Activated T-cell treated with anti-CD3 and anti-CD28 coated beads, Interleukin-2, amount 50 U/mL, for 72 hours (primary cell): ENCODE measurements around the gene KTI12. TPM values are rescaled to one million over a fixed set of nuclear protein-coding genes. Genes with fewer than 3 reads are reported as not detected.
"Not testable (repeated sequence)": the region's sequence is repeated elsewhere in the genome, so short reads cannot be mapped to it uniquely, and the experiment has no call there.

Experiments
- ATAC-seq, 2 donors: fragments of 150-1000 bp; cut with Tn5 transposase; replicated peaks in 1 of 2; 2 replicates each; pipeline ENCODE4 v1.10.0; 2021; ENCODE audit warnings: moderate library complexity in 2 of 2, mild to moderate bottlenecking in 1 of 2
- DNase-seq, 2 donors: peaks; one replicate each; pipeline ENCODE4 v3.0.0; 2021 to 2022; ENCODE audit warnings: mixed read lengths in 1 of 2
- H3K27ac Mint-ChIP-seq: one replicate; pipeline ENCODE4 v1.8.0; 2022; ENCODE audit warnings: mild to moderate bottlenecking, moderate library complexity, mixed read lengths
- H3K27me3 Mint-ChIP-seq: one replicate; pipeline ENCODE4 v1.8.0; 2022; ENCODE audit warnings: low read depth, mixed read lengths
- H3K36me3 Mint-ChIP-seq, 2 donors: one replicate each; pipeline ENCODE4 v1.8.0; 2022; ENCODE audit warnings: mixed read lengths in 2 of 2, mild to moderate bottlenecking in 1 of 2; ENCODE audit not compliant: insufficient read depth in 2 of 2
- H3K4me1 Mint-ChIP-seq: one replicate; pipeline ENCODE4 v1.8.0; 2022; ENCODE audit warnings: low read depth, mixed read lengths
- H3K4me3 Mint-ChIP-seq, 2 donors: one replicate each; pipeline ENCODE4 v1.8.0; 2022; ENCODE audit warnings: mild to moderate bottlenecking in 2 of 2, mixed read lengths in 2 of 2, moderate library complexity in 2 of 2
- H3K9me3 Mint-ChIP-seq, 2 donors: one replicate each; pipeline ENCODE4 v1.8.0; 2022; ENCODE audit warnings: mixed read lengths in 2 of 2
- total RNA-seq, 2 donors: library from RNA; stranded (reverse); gene quantifications; one replicate each; pipeline ENCODE4 v1.2.3, GENCODE V29; 2022

KTI12 gene
- total RNA-seq, 2 donors from 2014 or later: 10.7 to 12.9 TPM

DNA sequence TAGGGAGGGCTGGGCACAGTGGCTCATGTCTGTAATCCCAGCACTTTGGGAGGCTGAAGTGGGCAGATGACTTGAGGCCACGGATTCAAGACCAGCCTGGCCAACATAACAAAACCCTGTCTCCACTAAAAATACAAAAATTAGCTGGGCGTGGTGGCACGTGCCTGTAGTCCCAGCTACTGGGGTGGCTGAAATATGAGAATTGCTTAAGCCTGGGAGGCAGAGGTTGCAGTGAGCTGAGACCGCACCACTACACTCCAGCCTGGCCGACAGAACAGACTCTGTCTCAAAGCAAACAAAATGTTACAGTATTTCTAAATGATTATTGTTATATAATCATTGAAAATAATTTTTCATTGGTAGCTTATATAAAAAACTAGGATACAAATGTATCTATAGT is 4.8 kb downstream of the KTI12 start:
- H3K4me3 Mint-ChIP-seq, H3K27me3 Mint-ChIP-seq, H3K27ac Mint-ChIP-seq, ATAC-seq, H3K9me3 Mint-ChIP-seq, DNase-seq: not testable (repeated sequence)
- H3K4me1 Mint-ChIP-seq: peaks cover 35% of the 10 kb centered on the region
- H3K36me3 Mint-ChIP-seq: peaks cover 4 to 12% of the 10 kb centered on the region in 2 donors

DNA sequence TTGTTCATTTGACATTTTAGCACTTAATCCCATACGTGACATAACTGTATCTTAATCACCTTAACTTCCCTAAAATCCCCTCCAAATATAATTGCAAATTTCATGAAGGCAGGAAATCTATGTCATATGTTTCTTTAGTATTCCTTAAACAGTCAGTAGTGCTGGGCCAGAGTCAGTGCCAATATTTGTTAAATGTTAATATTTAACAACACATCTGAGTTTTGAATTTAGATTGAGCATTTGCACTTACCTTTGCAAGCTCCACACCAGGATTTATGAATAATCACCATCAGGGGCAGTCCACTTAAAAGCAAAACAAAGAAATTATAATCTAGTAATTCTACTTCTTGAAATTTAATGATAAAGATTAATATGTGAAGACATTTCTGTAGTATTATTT is 5.3 kb downstream of the KTI12 start:
- Mint-ChIP-seq H3K27ac (no peak overlapping the region), H3K4me1 (peaks cover 33% of the 10 kb centered on the region), H3K27me3 (no peaks in the 10 kb centered on the region), H3K9me3 (no peaks in the 10 kb centered on the region), H3K36me3 (peaks cover 4 to 17% of the 10 kb centered on the region in 2 donors), H3K4me3 (no peak overlapping the region)
- ATAC-seq (no peak), DNase-seq (no peak)

DNA sequence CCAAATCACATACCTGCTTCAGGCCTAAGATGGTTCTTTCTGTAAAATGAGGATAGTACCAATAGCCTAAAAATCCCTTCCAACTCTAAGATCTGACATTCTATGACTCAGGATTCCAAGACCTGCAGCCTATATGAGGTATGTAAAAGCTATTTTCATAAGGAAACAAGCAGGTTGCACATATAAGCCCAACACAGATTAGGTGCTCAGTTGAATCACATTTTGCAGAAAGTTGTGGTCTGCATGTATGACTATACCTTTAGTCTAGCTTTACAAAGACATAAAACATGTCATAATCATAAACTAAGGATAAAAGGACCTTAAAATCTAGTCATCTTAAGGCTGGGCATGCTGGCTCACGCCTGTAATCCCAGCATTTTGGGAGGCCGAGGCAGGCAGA is 7.3 kb downstream of the KTI12 start:
- no peaks in the 10 kb centered on the region for H3K27me3 Mint-ChIP-seq
- ATAC-seq (peak; percentile 60 to 82), DNase-seq (no peak)
- no peak overlapping the region for H3K27ac Mint-ChIP-seq
- no peak overlapping the region for H3K4me3 Mint-ChIP-seq
- H3K9me3 Mint-ChIP-seq: no peaks in the 10 kb centered on the region
- H3K36me3 Mint-ChIP-seq: peaks cover 0 to 16% of the 10 kb centered on the region in 2 donors
- peaks cover 16% of the 10 kb centered on the region for H3K4me1 Mint-ChIP-seq

DNA sequence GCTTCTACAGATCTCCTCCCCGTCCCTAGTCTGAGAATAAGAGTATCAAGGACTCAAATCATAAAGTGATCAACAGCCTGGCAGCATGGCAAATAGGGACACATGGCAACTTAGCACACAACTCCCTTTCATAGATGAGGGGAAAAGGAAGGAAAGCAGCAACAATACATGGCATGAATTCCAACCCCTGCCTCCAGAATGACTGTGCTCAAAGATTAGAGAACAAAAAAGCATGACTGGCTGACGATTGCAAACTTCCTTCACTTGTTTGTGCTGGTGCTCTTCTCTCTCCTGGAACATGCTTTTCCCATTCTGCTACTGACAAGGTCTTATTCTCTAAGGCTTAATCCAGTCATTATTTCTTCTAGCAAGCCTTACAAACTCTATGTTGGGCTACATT is 11.5 kb downstream of the KTI12 start:
- peaks cover 0 to 24% of the 10 kb centered on the region in 2 donors for H3K36me3 Mint-ChIP-seq
- no peaks in the 10 kb centered on the region for H3K27me3 Mint-ChIP-seq
- no peak overlapping the region for H3K4me3 Mint-ChIP-seq
- no peak for DNase-seq
- no peaks in the 10 kb centered on the region for H3K4me1 Mint-ChIP-seq
- no peak overlapping the region for H3K27ac Mint-ChIP-seq
- ATAC-seq: no peak
- no peaks in the 10 kb centered on the region for H3K9me3 Mint-ChIP-seq

DNA sequence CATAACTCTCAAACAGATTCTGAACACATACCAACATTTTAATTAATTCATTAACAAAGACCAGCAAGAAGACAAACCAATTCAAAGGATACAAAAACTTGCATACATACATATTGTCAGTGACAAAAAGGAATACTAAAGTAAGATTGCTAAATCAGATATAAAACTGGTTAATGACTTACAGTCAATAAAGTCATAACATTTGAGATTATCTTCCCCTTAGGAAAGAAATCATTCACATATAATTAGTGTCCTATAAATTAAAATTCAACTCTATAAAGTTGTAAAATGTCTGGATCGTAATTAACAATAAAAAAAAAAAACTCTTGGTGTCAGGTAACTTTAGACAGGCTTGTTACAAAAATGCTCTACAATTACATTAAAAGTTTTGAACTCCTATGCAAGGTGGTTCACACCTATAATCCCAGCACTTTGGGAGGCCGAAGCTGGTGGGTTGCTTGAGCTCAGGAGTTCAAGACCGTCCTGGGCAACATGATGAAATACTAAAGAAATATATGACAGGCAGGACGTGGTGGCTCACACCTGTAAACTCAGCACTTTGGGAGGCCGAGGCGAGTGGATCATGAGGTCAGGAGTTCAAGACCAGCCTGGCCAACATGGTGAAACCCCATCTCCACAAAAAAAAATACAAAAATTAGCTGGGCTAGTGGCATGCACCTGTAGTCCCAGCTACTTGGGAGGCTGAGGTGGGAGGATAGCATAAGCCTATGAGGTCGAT is 25.4 kb downstream of the KTI12 start:
- peaks cover 24% of the 10 kb centered on the region for H3K27me3 Mint-ChIP-seq
- no peaks in the 10 kb centered on the region for H3K36me3 Mint-ChIP-seq
- no peak overlapping the region for H3K4me3 Mint-ChIP-seq
- H3K4me1 Mint-ChIP-seq: no peaks in the 10 kb centered on the region
- no peaks in the 10 kb centered on the region for H3K9me3 Mint-ChIP-seq
- ATAC-seq (no peak), DNase-seq (no peak)
- no peak overlapping the region for H3K27ac Mint-ChIP-seq

DNA sequence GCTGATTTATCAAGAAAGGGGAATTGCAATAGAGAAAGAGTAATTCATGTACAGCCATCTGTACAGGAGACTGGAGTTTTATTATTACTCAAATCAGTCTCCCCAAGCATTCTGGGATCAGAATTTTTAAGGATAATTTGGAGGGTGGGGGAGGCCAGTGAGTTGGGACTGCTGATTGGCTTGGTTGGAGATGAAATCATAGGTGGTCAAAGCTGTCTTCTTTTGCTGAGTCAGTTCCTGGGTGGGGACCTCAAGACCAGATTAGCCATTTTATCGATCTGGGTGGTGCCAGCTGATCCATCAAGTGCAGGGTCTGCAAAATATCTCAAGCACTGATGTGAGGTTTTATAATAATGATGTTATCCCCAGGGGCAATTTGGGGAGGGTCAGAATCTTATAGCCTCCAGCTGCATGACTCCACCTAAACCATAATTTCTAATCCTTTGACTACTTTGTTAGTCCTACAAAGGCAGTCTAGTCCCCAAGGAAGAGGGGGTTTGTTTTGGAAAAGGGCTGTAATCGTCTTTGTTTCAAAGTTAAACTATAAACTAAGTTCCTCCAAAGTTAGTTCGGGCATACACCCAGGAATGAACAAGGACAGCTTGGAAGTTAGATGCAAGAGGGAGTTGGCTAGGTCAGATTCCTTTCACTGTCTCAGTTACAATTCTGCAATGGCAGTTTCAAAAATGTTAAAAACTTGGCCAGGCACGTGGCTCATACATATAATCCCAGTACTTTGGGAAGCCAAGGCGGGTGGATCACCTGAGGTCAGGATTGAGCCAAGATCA is 26.2 kb downstream of the KTI12 start:
- H3K27ac Mint-ChIP-seq: no peak overlapping the region
- no peak overlapping the region for H3K4me3 Mint-ChIP-seq
- no peaks in the 10 kb centered on the region for H3K9me3 Mint-ChIP-seq
- no peaks in the 10 kb centered on the region for H3K4me1 Mint-ChIP-seq
- peaks cover 24% of the 10 kb centered on the region for H3K27me3 Mint-ChIP-seq
- no peak for DNase-seq
- ATAC-seq: no peak
- no peaks in the 10 kb centered on the region for H3K36me3 Mint-ChIP-seq

DNA sequence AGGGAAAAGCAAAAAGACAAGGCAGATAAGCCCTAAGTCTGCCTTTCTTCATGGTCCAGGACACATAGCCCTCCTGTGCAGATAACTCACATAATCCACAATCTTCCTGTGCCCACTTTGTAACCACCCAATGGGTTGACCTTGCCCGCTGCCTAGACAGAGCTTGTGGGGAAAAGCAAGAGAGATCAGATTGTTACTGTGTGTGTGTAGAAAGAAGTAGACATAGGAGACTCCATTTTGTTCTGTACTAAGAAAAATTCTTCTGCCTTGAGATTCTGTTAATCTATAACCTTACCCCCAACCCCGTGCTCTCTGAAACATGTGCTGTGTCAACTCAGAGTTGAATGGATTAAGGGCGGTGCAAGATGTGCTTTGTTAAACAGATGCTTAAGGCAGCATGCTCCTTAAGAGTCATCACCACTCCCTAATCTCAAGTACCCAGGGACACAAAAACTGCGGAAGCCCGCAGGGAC is 27.5 kb downstream of the KTI12 start:
- not testable (repeated sequence) for ATAC-seq, H3K4me3 Mint-ChIP-seq, H3K4me1 Mint-ChIP-seq, H3K36me3 Mint-ChIP-seq, DNase-seq, H3K27ac Mint-ChIP-seq, H3K9me3 Mint-ChIP-seq
- peaks cover 24% of the 10 kb centered on the region for H3K27me3 Mint-ChIP-seq

DNA sequence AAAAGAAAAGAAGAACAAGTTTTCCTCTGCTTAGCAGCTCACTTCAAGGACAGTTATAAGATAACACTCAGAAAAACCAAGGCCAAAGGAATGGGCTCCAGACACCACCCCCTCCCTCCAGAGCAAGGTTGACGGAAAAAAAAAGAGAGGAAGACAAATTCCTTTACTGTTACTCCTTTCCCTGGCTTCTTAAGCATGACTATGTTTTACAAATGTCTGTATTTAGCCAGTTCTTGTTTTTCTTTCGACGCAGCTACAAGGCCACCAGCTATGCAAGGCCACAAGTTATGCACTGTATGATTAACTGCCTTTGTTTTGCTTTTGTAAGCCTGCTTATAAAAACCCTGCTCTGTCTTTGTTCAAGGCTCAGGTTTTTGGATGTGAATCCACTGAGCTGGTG is 28.1 kb downstream of the KTI12 start:
- H3K9me3 Mint-ChIP-seq, ATAC-seq, H3K27ac Mint-ChIP-seq, DNase-seq, H3K36me3 Mint-ChIP-seq, H3K4me3 Mint-ChIP-seq, H3K4me1 Mint-ChIP-seq: not testable (repeated sequence)
- H3K27me3 Mint-ChIP-seq: peaks cover 24% of the 10 kb centered on the region

DNA sequence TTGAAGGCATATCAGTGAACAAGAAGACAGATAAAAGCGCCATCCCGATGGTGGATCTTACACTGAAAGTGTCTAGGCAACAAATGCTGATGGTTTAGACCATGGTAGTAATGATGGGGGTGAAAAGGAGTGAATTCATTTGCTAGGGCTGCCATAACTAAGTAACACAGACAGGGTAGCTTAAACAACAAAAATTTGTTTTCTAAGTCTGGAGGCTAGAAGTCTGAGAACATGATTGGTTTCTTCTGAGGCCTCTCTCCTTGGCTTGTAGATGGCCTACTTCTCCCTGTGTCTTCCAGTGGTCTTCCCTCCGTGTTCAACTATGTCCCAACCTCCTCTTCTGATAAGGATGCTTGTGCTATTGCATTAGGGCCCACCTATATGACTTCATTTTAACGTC is 29.7 kb downstream of the KTI12 start:
- DNase-seq (no peak), ATAC-seq (no peak)
- Mint-ChIP-seq H3K36me3 (no peaks in the 10 kb centered on the region), H3K4me3 (no peak overlapping the region), H3K27ac (no peak overlapping the region), H3K4me1 (no peaks in the 10 kb centered on the region), H3K27me3 (peaks cover 24% of the 10 kb centered on the region), H3K9me3 (no peaks in the 10 kb centered on the region)

DNA sequence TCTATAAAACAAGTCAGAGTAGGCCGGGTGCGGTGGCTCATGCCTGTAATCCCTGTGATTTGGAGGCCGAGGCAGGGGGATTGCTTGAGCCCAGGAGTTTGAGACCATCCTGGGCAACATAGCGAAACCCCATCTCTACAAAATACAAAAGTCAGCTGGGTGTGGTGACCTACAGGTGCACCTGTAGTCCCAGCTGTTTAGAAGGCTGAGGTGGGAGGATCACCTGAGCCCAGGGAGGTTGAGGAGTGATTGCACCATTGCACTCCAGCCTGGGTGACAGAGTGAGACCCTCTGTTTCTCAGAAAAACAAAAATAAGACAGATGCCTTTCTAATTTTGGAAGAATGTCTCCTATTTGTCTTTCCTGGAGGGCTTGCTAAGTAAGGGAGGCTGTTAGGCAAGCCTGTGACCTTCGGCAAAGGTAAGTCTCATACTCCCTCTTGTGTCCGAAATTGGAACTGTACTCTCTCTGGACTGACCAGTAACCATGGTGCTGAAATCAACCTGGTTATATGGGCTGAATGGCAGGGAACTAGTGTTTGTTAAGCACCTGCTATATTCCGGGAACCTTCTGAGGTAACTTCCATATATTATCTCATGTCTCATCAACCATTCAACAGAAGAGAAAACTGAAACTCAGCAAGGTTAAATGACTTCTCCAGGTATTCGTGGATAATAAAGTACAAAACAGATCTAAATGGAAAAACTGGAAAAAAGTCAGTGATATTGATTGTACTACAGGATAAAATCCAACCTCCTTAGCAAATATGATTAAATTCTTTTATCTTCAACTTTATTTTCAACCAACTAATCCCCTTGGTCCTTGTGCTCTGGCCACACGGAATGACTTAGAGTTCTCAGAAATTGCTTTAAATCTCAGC is 31.3 kb downstream of the KTI12 start:
- peaks cover 21% of the 10 kb centered on the region for H3K27me3 Mint-ChIP-seq
- ATAC-seq (peak; percentile 86 to 89), DNase-seq (peak; percentile 58 to 81)
- H3K9me3 Mint-ChIP-seq: no peaks in the 10 kb centered on the region
- no peak overlapping the region for H3K27ac Mint-ChIP-seq
- H3K4me3 Mint-ChIP-seq: no peak overlapping the region
- H3K4me1 Mint-ChIP-seq: no peaks in the 10 kb centered on the region
- H3K36me3 Mint-ChIP-seq: no peaks in the 10 kb centered on the region

DNA sequence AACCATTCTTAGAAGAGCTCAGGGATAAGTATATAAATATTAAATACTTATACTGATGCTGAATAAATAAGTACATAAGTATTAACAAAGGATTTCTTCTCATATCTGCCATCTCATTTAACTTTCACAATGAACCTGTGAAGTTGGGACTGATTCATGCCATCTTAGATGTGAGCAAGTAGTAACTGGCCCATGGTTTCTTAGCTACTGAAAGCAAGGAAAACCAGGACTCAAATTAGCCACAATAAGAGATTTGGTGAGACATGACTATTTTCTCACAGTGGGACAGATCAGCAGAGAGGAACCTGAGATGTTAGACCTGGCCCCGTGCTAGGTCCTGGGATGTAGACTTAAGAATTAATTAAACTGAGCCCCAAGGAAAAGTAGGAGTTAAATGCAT is 34.9 kb downstream of the KTI12 start:
- DNase-seq: no peak
- Mint-ChIP-seq H3K27ac (no peak overlapping the region), H3K36me3 (no peaks in the 10 kb centered on the region), H3K27me3 (peaks cover 9% of the 10 kb centered on the region), H3K9me3 (no peaks in the 10 kb centered on the region), H3K4me1 (no peaks in the 10 kb centered on the region), H3K4me3 (no peak overlapping the region)
- ATAC-seq: no peak

DNA sequence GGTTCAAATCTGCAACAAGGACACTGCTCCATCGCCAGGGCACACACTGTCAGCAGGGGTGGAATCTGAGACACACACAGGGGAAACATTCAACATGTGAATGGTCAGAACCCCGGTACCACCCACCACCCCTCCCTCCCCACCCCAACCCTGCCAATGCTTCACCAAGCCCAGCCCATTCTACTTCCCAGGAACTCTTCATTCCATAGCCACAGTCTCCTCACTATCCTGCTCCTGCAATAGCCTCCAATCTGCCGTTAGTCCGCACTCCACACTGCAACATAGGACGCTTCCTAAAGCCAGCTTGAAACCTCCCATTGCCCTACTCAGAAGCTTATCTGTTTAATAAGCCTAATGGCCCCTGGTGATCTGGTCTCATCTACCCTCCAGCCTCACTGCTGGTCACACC is 35.6 kb downstream of the KTI12 start:
- no peaks in the 10 kb centered on the region for H3K9me3 Mint-ChIP-seq
- H3K27ac Mint-ChIP-seq: no peak overlapping the region
- H3K36me3 Mint-ChIP-seq: no peaks in the 10 kb centered on the region
- ATAC-seq (no peak), DNase-seq (no peak)
- H3K4me1 Mint-ChIP-seq: no peaks in the 10 kb centered on the region
- H3K4me3 Mint-ChIP-seq: no peak overlapping the region
- peaks cover 16% of the 10 kb centered on the region for H3K27me3 Mint-ChIP-seq

DNA sequence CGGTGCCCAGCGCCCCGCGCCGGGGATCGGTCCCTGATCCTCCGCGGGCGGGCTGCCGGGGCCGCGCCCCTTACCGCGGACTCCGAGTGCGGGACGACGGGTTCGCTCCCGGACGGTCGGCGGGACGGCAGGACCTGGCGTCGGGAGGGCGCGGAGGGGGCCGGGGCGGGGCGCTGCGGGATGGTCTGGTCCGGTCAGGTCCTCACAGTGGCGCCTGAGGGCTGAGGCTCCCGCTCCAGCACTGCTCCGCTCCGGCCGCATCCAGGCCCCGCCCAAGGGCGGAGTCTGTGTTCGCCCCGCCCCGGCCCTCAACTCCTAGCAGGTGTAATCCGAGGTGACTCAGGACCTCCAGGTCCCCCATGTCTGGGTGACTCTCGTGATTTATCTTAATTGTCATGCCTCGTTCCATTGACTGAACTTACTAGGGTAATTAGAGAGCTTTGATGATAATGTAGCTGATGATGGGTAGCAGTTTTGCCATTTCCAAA is 43.1 kb downstream of the KTI12 start, which contains the start of gene RAB3B:
RAB3B (minus strand) TSS at position 223 of the 488 bp plus-strand sequence. CDS start 13,583 bp downstream, outside the sequence.
- Mint-ChIP-seq H3K4me3 (peak within 1 kb of the TSS; percentile 82 to 86), H3K27ac (no peak within 1 kb of the TSS), H3K9me3 (no peaks in the 10 kb centered on the region), H3K36me3 (no peaks in the 10 kb centered on the region), H3K4me1 (peaks cover 9% of the 10 kb centered on the region), H3K27me3 (peaks cover 44% of the 10 kb centered on the region)
- ATAC-seq: peak; percentile 98 to 99
- DNase-seq: peak; percentile 84 to 88
